Upper lobe of left lung (tissue), 6 donors: Measurements from ENCODE around the gene DRC7. TPM values are rescaled to one million over a fixed set of nuclear protein-coding genes. Genes with fewer than 3 reads are reported as not detected.
A peak's percentile ranks its signal among the peaks of the same experiment; 100 is the strongest.

ENCODE experiments used
- ATAC-seq, 2 donors: fragments of 200-7000 bp; cut with Tn5 transposase; one replicate each; pipeline ENCODE4 v1.9.1; 2022; ENCODE audit warnings: mild to moderate bottlenecking in 2 of 2, moderate library complexity in 2 of 2; ENCODE audit not compliant: low FRiP score in 2 of 2
- DNase-seq, 2 donors: peaks; one replicate each; pipeline ENCODE4 v3.0.0-alpha.2; 2019 to 2020
- H3K27ac ChIP-seq, 4 donors: fragments of 200-600 bp; sonication (generic); one replicate each; pipeline ENCODE4 v1.5.1; 2016 to 2019
- H3K27me3 ChIP-seq, 4 donors: fragments of 200-600 bp; sonication (generic); one replicate each; pipeline ENCODE4 v1.5.1; 2017 to 2019
- H3K36me3 ChIP-seq, 4 donors: fragments of 200-600 bp; sonication (generic); one replicate each; pipeline ENCODE4 v1.5.1; 2016 to 2019
- H3K4me1 ChIP-seq, 4 donors: fragments of 200-600 bp; sonication (generic); one replicate each; pipeline ENCODE4 v1.5.1; 2018 to 2019
- H3K4me3 ChIP-seq, 4 donors: fragments of 200-600 bp; sonication (generic); one replicate each; pipeline ENCODE4 v1.5.1; 2017 to 2019; ENCODE audit warnings: mild to moderate bottlenecking in 2 of 4, moderate library complexity in 1 of 4
- H3K9me3 ChIP-seq, 4 donors: fragments of 200-600 bp; sonication (generic); one replicate each; pipeline ENCODE4 v1.5.1; 2018 to 2019
- EP300 ChIP-seq, 4 donors: sonication (generic); formaldehyde crosslinking; IDR thresholded peaks; one replicate each; pipeline ENCODE4 v1.5.1; 2017; ENCODE audit warnings: antibody characterized with exemption in 4 of 4, control low read depth in 2 of 4
- POLR2A ChIP-seq, 4 donors: fragments of 450-650 bp; IDR thresholded peaks; one replicate each; pipeline ENCODE4 v1.5.1; 2016 to 2017; ENCODE audit warnings: antibody characterized with exemption in 4 of 4, mild to moderate bottlenecking in 2 of 4
- POLR2AphosphoS5 ChIP-seq, 2 donors: sonication (generic); formaldehyde crosslinking; IDR thresholded peaks; one replicate each; pipeline ENCODE4 v1.5.1; 2017; ENCODE audit warnings: antibody characterized with exemption in 2 of 2
- WGBS, 2 donors: methylation state at CpG; one replicate each; pipeline ENCODE4 v1.1.5; 2017 to 2018; 5-methylcytosine and 5-hydroxymethylcytosine counted together
- total RNA-seq, 6 donors: library from RNA; depleted of rRNA in 4 of 6; stranded (reverse); fragments of >200 nt in 4 of 6; gene quantifications; one replicate each; pipeline versions ENCODE4 v1.1.0 to v1.2.1, GENCODE V29; 2016 to 2021
- TF ChIP-seq, protein P1 (sequence below), 6 experiments: fragments of 450-650 bp in 4 of 6; fragments of 200-600 bp in 2 of 6; sonication (generic) in 2 of 6; IDR thresholded peaks; one replicate each; pipeline ENCODE4 v1.5.1; 2016 to 2019; ENCODE audit warnings: antibody characterized with exemption in 6 of 6
- donor health status: DM: no; HTN: no; CAD: no; lungs with moderate emphysema.
- donor health status: DM: no; HTN: yes; CAD: no; lungs with severe emphysema.

Gene DRC7
- total RNA-seq, 6 donors from 2014 or later, result 1.2 to 15.9 (median 7.8) TPM

DNA sequence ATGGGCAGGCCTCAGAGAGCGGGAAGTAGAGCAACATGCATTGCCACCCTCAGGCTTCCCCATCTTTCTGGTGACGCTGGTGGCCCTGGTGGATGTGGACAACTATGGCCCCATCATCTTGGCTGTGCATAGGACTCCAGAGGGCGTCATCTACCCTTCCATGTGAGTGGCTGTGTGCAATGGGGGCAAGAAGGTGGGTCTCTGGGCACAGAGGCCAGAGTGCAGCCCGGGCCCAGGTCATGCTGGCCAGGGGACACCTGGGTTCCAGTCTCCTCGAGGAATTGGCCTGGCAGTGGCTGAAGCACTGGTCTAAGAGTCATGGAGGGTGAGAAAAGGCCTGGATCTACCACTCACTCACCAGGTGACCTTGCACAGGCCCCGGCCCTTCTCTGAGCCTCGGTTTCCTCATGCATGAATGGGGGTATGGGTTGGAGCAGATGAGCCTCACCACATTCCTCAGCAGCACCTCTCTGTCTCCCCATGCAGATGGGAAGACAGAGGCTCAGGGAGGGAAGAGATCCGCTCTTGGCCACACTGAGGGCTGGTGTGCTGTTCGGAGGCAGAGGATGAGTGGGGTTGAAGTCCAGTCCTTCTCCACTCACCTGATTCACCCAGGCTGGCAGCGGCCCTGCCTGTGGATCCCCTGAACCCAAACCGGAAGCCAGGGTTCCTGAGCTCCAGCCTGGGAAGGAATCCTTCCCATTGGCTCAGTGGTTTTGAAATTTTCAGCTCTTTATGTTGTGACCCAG lies 33.7 kb upstream of the DRC7 start:
- WGBS, 2 donors, result 87 to 98% methylated on average over 7 to 10 of the region's 11 CpGs
- no peak for ATAC-seq
- Histone ChIP-seq H3K36me3 (peaks cover 0 to 87% (median 55%) of the 10 kb centered on the region in 4 donors), H3K27ac (no peak overlapping the region), H3K4me3 (no peak overlapping the region), H3K9me3 (no peaks in the 10 kb centered on the region), H3K4me1 (no peaks in the 10 kb centered on the region), H3K27me3 (no peaks in the 10 kb centered on the region)
- TF ChIP-seq EP300 (IDR thresholded peaks at IDR 0.05), result no peak
- TF ChIP-seq, protein P1, sequence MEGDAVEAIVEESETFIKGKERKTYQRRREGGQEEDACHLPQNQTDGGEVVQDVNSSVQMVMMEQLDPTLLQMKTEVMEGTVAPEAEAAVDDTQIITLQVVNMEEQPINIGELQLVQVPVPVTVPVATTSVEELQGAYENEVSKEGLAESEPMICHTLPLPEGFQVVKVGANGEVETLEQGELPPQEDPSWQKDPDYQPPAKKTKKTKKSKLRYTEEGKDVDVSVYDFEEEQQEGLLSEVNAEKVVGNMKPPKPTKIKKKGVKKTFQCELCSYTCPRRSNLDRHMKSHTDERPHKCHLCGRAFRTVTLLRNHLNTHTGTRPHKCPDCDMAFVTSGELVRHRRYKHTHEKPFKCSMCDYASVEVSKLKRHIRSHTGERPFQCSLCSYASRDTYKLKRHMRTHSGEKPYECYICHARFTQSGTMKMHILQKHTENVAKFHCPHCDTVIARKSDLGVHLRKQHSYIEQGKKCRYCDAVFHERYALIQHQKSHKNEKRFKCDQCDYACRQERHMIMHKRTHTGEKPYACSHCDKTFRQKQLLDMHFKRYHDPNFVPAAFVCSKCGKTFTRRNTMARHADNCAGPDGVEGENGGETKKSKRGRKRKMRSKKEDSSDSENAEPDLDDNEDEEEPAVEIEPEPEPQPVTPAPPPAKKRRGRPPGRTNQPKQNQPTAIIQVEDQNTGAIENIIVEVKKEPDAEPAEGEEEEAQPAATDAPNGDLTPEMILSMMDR (IDR thresholded peaks at IDR 0.05), result no peak
- no peak for TF ChIP-seq POLR2AphosphoS5 (IDR thresholded peaks at IDR 0.05)
- no peak for TF ChIP-seq POLR2A (IDR thresholded peaks at IDR 0.05)
- no peak for DNase-seq

DNA sequence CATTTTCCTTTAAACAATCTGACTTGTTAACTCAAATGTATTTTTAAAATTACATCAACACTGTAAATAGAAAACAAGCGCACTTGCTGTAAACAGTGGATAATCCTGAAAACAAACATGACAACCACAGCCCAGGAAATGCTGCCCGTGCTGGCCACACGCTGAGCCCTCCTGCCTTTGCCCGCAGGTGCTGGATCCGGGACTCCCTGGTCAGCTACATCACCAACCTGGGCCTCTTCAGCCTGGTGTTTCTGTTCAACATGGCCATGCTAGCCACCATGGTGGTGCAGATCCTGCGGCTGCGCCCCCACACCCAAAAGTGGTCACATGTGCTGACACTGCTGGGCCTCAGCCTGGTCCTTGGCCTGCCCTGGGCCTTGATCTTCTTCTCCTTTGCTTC lies 33.1 kb upstream of the DRC7 start:
- DNase-seq (peak in 1 of 2 donors; percentile 53), ATAC-seq (no peak)
- Histone ChIP-seq H3K9me3 (no peaks in the 10 kb centered on the region), H3K27me3 (no peaks in the 10 kb centered on the region), H3K4me3 (no peak overlapping the region), H3K36me3 (peaks cover 0 to 83% (median 54%) of the 10 kb centered on the region in 4 donors), H3K4me1 (no peaks in the 10 kb centered on the region), H3K27ac (no peak overlapping the region)
- 86 to 98% methylated on average over 6 to 7 of the region's 7 CpGs for WGBS, 2 donors
- TF ChIP-seq EP300 (IDR thresholded peaks at IDR 0.05), result no peak
- TF ChIP-seq, protein P1 (IDR thresholded peaks at IDR 0.05), result no peak
- TF ChIP-seq POLR2AphosphoS5 (IDR thresholded peaks at IDR 0.05), result no peak
- no peak for TF ChIP-seq POLR2A (IDR thresholded peaks at IDR 0.05)

DNA sequence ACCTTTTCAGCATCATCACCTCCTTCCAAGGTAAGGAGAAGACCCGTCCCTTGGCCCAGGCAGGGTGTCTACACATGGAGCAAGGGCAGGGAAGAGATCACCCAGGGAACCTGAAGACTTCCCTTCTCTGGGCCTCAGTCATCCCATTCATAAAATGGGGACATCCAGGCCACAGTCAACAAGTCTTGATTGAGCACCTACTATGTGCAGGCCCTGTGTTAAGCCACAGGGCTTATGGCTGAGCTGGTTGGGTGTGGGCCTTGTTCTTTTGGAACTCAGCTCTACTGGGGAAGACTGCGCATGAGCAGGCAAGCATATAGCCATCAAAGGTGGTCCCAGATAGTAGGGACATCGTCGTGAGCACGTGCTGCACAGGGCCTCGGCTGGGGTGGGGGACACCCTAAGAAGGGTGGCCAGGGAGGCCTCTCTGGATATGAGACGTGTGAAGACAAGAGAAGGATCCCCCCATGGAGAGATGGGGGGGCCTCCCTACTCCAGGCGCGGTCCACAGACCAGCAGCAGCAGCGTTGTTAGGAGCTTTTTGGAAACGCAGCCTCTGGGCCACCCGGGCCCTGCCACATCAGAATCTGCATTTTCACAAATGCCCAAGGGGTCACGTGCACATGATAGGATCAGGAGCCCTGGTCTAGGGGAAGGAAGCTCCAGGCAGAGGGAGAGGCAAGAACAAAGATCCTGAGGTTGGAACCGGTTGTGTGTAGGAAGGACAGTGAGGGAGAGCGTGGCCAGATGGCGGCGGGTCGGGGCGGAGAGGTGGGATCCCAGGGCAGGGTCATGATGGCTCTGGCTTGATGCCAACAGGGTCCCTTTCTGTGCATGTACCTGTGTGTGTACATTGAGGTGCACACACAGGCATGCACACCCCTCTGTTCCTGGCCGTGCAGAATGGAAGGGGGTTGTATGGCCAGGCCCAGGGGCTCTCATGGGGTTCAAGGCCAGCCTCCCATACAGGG lies 32.4 kb upstream of the DRC7 start:
- TF ChIP-seq, protein P1 (IDR thresholded peaks at IDR 0.05), result no peak
- TF ChIP-seq EP300 (IDR thresholded peaks at IDR 0.05) (no peak), POLR2AphosphoS5 (IDR thresholded peaks at IDR 0.05) (no peak), POLR2A (IDR thresholded peaks at IDR 0.05) (no peak)
- no peaks in the 10 kb centered on the region for H3K9me3 ChIP-seq
- H3K27me3 ChIP-seq, result no peaks in the 10 kb centered on the region

DNA sequence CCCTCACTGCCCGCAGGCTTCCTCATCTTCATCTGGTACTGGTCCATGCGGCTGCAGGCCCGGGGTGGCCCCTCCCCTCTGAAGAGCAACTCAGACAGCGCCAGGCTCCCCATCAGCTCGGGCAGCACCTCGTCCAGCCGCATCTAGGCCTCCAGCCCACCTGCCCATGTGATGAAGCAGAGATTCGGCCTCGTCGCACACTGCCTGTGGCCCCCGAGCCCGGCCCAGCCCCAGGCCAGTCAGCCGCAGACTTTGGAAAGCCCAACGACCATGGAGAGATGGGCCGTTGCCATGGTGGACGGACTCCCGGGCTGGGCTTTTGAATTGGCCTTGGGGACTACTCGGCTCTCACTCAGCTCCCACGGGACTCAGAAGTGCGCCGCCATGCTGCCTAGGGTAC lies 31.2 kb upstream of the DRC7 start:
- Histone ChIP-seq H3K36me3 (peaks cover 0 to 65% (median 45%) of the 10 kb centered on the region in 4 donors), H3K27me3 (no peaks in the 10 kb centered on the region), H3K27ac (no peak overlapping the region), H3K4me1 (peaks cover 0 to 9% (median 3%) of the 10 kb centered on the region in 4 donors), H3K9me3 (no peaks in the 10 kb centered on the region), H3K4me3 (no peak overlapping the region)
- ATAC-seq (no peak), DNase-seq (peak in 1 of 2 donors; percentile 70)
- WGBS, 2 donors, result 88% methylated on average over 19 of the region's 21 CpGs; no CpG with 5 or more reads in 1 of the 2 donors
- no peak for TF ChIP-seq EP300 (IDR thresholded peaks at IDR 0.05)
- TF ChIP-seq, protein P1 (IDR thresholded peaks at IDR 0.05), result no peak
- TF ChIP-seq POLR2AphosphoS5 (IDR thresholded peaks at IDR 0.05), result no peak
- TF ChIP-seq POLR2A (IDR thresholded peaks at IDR 0.05), result no peak

More for the DNA sequence above, 32.4 kb upstream of the DRC7 start:
- Histone ChIP-seq H3K27ac (no peak overlapping the region), H3K4me3 (no peak overlapping the region), H3K4me1 (no peaks in the 10 kb centered on the region), H3K36me3 (peaks cover 0 to 78% (median 50%) of the 10 kb centered on the region in 4 donors)
- DNase-seq, result no peak
- 90 to 94% methylated on average over 20 of the region's 20 CpGs for WGBS, 2 donors
- ATAC-seq, result no peak
